22Rv1 (cell line): ENCODE data around the gene GLP2R.

Experiments
- ZFX ChIP-seq: fragments of 450-650 bp; IDR thresholded peaks from 2 replicates; pipeline ENCODE4 v1.6.1; 2017; ENCODE audit warnings: antibody characterized with exemption, borderline replicate concordance
- TF ChIP-seq, protein P1 (sequence below): fragments of 450-650 bp; IDR thresholded peaks from 2 replicates; pipeline ENCODE4 v1.5.1; 2017; ENCODE audit warnings: mild to moderate bottlenecking

DNA sequence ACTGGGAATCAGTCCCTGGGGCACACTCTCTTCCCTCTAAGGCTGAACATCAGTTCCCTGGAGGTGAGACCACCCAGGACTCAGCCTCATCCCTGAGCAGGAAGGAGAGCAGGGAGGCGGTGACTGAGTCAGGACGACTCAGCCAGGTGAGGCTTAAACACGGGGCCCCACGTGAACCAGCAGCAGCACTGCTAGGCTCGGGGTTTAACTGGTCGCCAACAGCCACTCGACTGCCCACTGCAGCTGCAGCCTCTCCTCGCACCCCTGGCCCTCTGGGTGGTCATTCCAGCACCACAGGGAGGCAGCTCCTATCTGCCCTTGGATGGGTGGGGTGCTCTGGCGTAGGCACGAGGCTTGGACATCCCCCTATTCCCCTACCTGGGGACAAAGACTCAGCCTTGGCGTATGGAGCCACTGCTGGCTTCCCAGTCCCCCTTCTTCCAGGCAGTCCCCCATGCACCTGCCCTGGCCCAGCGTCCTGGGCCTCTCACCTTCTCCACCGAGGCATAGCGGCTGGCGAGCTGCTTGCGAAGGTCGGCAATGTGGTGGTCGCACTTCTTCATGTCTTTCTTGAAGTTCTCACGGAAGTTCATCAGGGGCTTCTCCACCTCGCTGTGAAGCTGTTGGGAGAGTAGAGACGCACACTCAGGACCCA, 100.6 kb downstream of the GLP2R start:
- TF ChIP-seq, protein P1, sequence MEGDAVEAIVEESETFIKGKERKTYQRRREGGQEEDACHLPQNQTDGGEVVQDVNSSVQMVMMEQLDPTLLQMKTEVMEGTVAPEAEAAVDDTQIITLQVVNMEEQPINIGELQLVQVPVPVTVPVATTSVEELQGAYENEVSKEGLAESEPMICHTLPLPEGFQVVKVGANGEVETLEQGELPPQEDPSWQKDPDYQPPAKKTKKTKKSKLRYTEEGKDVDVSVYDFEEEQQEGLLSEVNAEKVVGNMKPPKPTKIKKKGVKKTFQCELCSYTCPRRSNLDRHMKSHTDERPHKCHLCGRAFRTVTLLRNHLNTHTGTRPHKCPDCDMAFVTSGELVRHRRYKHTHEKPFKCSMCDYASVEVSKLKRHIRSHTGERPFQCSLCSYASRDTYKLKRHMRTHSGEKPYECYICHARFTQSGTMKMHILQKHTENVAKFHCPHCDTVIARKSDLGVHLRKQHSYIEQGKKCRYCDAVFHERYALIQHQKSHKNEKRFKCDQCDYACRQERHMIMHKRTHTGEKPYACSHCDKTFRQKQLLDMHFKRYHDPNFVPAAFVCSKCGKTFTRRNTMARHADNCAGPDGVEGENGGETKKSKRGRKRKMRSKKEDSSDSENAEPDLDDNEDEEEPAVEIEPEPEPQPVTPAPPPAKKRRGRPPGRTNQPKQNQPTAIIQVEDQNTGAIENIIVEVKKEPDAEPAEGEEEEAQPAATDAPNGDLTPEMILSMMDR = no peak
- TF ChIP-seq ZFX = no peak
